Parathyroid adenoma (tissue), 2 donors: ENCODE data around the gene BLOC1S3.

Experiments used
- H2AFZ ChIP-seq: fragments of 300-600 bp; sonication (generic); one replicate; pipeline ENCODE4 v1.7.0; 2017; ENCODE audit warnings: antibody characterized with exemption, mild to moderate bottlenecking
- H3K27ac ChIP-seq: fragments of 300-600 bp; sonication (generic); one replicate; pipeline ENCODE4 v1.7.0; 2017
- H3K27me3 ChIP-seq: fragments of 300-600 bp; sonication (generic); one replicate; pipeline ENCODE4 v1.7.0; 2017; ENCODE audit warnings: low read length; ENCODE audit not compliant: control insufficient read depth, insufficient read depth
- H3K36me3 ChIP-seq: fragments of 300-600 bp; sonication (generic); one replicate; pipeline ENCODE4 v1.7.0; 2017; ENCODE audit warnings: low read length; ENCODE audit not compliant: control insufficient read depth, insufficient read depth
- H3K4me1 ChIP-seq: fragments of 300-600 bp; sonication (generic); one replicate; pipeline ENCODE4 v1.7.0; 2017; ENCODE audit warnings: control low read depth
- H3K4me2 ChIP-seq: fragments of 300-600 bp; sonication (generic); one replicate; pipeline ENCODE4 v1.7.0; 2017; ENCODE audit warnings: low read length
- H3K4me3 ChIP-seq: fragments of 300-600 bp; sonication (generic); one replicate; pipeline ENCODE4 v1.7.0; 2017; ENCODE audit warnings: low read depth, low read length
- H3K79me2 ChIP-seq: fragments of 300-600 bp; sonication (generic); one replicate; pipeline ENCODE4 v1.7.0; 2017; ENCODE audit warnings: control low read depth
- H3K9ac ChIP-seq: fragments of 300-600 bp; sonication (generic); one replicate; pipeline ENCODE4 v1.7.0; 2017; ENCODE audit warnings: mild to moderate bottlenecking
- H3K9me3 ChIP-seq: fragments of 300-600 bp; sonication (generic); one replicate; pipeline ENCODE4 v1.7.0; 2017; ENCODE audit warnings: low read length; ENCODE audit not compliant: control insufficient read depth
- CTCF ChIP-seq: fragments of 300-600 bp; sonication (generic); IDR thresholded peaks from one replicate; pipeline ENCODE4 v1.7.0; 2017; ENCODE audit warnings: antibody characterized with exemption, mild to moderate bottlenecking
- donor health status: primary hyperparathyroidism.

BLOC1S3 gene

GRCh38 chr19:45145270-45146189, 33.1 kb upstream of the BLOC1S3 start:
- Histone ChIP-seq H3K27ac (no peak overlapping the region), H3K4me1 (no peaks in the 10 kb centered on the region), H2AFZ (no peak overlapping the region), H3K36me3 (no peaks in the 10 kb centered on the region), H3K4me3 (no peak overlapping the region), H3K9ac (no peak overlapping the region), H3K79me2 (peaks cover 29% of the 10 kb centered on the region), H3K9me3 (no peaks in the 10 kb centered on the region), H3K27me3 (no peaks in the 10 kb centered on the region), H3K4me2 (no peak overlapping the region)
- TF ChIP-seq CTCF = no peak

- no peak overlapping the region for H2AFZ ChIP-seq
- no peaks in the 10 kb centered on the region for H3K4me1 ChIP-seq
- H3K79me2 ChIP-seq = peaks cover 22% of the 10 kb centered on the region
- no peak overlapping the region for H3K9ac ChIP-seq
- no peaks in the 10 kb centered on the region for H3K27me3 ChIP-seq
- H3K36me3 ChIP-seq = no peaks in the 10 kb centered on the region
- no peak overlapping the region for H3K4me3 ChIP-seq
- H3K4me2 ChIP-seq = no peak overlapping the region
- no peaks in the 10 kb centered on the region for H3K9me3 ChIP-seq
- TF ChIP-seq CTCF = no peak
- H3K27ac ChIP-seq = no peak overlapping the region
Measured at GRCh38 chr19:45146251-45146650, 32.3 kb upstream of the BLOC1S3 start.

GRCh38 chr19:45146741-45147205, 31.8 kb upstream of the BLOC1S3 start:
- no peak overlapping the region for H3K27ac ChIP-seq
- no peak overlapping the region for H3K4me2 ChIP-seq
- H2AFZ ChIP-seq = no peak overlapping the region
- H3K36me3 ChIP-seq = no peaks in the 10 kb centered on the region
- H3K27me3 ChIP-seq = no peaks in the 10 kb centered on the region
- H3K9me3 ChIP-seq = no peaks in the 10 kb centered on the region
- H3K4me1 ChIP-seq = no peaks in the 10 kb centered on the region
- TF ChIP-seq CTCF = no peak
- H3K79me2 ChIP-seq = peaks cover 18% of the 10 kb centered on the region
- H3K9ac ChIP-seq = no peak overlapping the region
- H3K4me3 ChIP-seq = no peak overlapping the region

GRCh38 chr19:45147835-45148676, 30.5 kb upstream of the BLOC1S3 start:
- Histone ChIP-seq H3K36me3 (no peaks in the 10 kb centered on the region), H3K9me3 (no peaks in the 10 kb centered on the region), H2AFZ (no peak overlapping the region), H3K27ac (no peak overlapping the region), H3K4me2 (no peak overlapping the region), H3K79me2 (peaks cover 7% of the 10 kb centered on the region), H3K27me3 (no peaks in the 10 kb centered on the region), H3K4me3 (no peak overlapping the region), H3K9ac (no peak overlapping the region), H3K4me1 (peaks cover 4% of the 10 kb centered on the region)
- no peak for TF ChIP-seq CTCF
